ENCODE data around the gene PTPRO.

GRCh38 chr12:15527201-15528080 is 205.1 kb downstream of the PTPRO start:
- TF ChIP-seq POLR2A (IDR thresholded peaks at IDR 0.05), result no peak
- TF ChIP-seq CTCF (IDR thresholded peaks at IDR 0.05), result no peak
